Measurements from ENCODE around the gene KATNBL1. TPM values are rescaled to one million over a fixed set of nuclear protein-coding genes. Genes with fewer than 3 reads are reported as not detected.
"Not testable (repeated sequence)": the region's sequence is repeated elsewhere in the genome, so short reads cannot be mapped to it uniquely, and the experiment has no call there.

Gene KATNBL1
- total RNA-seq, 2 experiments from 2014 or later: 41.5 to 56.5 TPM

DNA sequence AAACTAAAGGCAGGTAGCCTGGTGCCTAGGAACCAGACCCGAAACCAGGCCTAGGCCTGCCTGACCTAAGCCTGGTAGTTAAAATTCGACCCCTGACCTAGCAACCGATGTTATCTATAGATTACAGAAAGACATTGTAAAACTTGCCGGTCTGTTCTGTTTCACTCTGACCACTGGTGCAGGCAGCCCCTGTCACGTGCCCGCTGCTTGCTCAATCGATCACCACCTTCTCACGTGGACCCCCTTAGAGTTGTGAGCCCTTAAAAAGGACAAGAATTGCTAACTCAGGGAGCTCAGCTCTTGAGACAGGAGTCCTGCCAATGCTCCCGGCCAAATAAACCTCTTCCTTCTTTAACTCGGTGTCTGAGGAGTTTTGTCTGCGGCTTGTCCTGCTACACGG is 88.1 kb downstream of the KATNBL1 start:
- not testable (repeated sequence) for DNase-seq; H3K36me3 Mint-ChIP-seq; H3K4me3 Mint-ChIP-seq; H3K4me1 Mint-ChIP-seq; H3K27ac Mint-ChIP-seq; ATAC-seq; H3K9me3 Mint-ChIP-seq (ENCODE audit: low read depth)
- CTCF ChIA-PET: interaction anchor here (1.3 kb wide), 1 partner anchor 17 kb away, joined by 4 read pairs; no protein-coding TSS in a partner anchor
- H3K27me3 Mint-ChIP-seq: peaks cover 12% of the 10 kb centered on the region

DNA sequence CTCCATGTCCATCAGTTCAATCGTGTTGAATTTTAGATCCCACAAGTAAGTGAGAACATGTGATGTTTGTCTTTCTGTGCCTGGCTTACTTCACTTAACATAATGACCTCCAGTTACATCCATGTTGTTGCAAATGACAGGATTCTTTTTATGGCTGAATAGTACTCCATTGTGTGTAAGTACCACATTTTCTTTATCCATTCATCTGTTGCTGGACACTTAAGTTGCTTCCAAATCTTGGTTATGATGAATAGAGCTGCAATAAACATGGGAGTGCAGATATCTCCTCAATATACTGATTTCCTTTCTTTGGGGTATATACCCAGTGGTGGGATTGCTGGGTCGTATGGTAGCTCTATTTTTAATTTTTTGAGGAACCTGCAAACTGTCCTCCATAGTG is 89.5 kb downstream of the KATNBL1 start:
- DNase-seq; H3K4me1 Mint-ChIP-seq; H3K27ac Mint-ChIP-seq; ATAC-seq; H3K9me3 Mint-ChIP-seq (ENCODE audit: low read depth); H3K4me3 Mint-ChIP-seq; H3K36me3 Mint-ChIP-seq: not testable (repeated sequence)
- CTCF ChIA-PET: interaction anchor here (0.8 to 1.2 kb wide), 3 partner anchors 11 to 25 kb away, joined by 3 read pairs; no protein-coding TSS in a partner anchor
- H3K27me3 Mint-ChIP-seq: peaks cover 10% of the 10 kb centered on the region

DNA sequence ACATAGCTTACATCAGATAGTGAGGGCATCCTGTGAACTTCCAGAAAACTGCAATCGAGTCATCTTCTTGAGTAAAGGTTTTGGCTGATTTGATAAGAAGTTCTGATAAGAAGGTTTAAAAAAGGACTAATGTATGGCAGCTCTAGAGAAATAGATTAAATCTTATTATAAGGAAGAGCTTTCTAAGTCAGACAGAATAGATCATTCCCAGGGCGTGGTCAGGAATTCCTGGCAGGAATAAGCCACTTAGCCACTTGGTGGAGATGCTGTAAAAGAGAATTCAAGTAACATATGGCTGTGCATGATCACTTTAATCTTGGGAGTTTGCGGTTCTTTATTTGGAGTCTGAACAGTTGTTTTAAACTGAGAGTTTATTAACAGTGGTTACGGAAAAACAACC is 90.6 kb downstream of the KATNBL1 start:
- CTCF ChIA-PET: interaction anchor here (1.4 kb wide), 1 partner anchor 9 kb away, joined by 4 read pairs; no protein-coding TSS in a partner anchor
- Mint-ChIP-seq H3K27ac (no peak overlapping the region), H3K4me1 (no peaks in the 10 kb centered on the region), H3K4me3 (no peak overlapping the region), H3K9me3 (ENCODE audit: low read depth) (no peaks in the 10 kb centered on the region), H3K36me3 (no peaks in the 10 kb centered on the region), H3K27me3 (peaks cover 11% of the 10 kb centered on the region)
- DNase-seq (no peak), ATAC-seq (no peak)

- Mint-ChIP-seq H3K36me3 (no peaks in the 10 kb centered on the region), H3K27me3 (peaks cover 13% of the 10 kb centered on the region), H3K4me3 (no peak overlapping the region), H3K4me1 (no peaks in the 10 kb centered on the region), H3K27ac (no peak overlapping the region), H3K9me3 (ENCODE audit: low read depth) (no peaks in the 10 kb centered on the region)
- DNase-seq (no peak), ATAC-seq (no peak)
- CTCF ChIA-PET: interaction anchor here (1.1 kb wide), 1 partner anchor 64 kb away, joined by 3 read pairs; no protein-coding TSS in a partner anchor
Observed at GRCh38 chr15:34116620-34117019, 93.3 kb downstream of the KATNBL1 start.

DNA sequence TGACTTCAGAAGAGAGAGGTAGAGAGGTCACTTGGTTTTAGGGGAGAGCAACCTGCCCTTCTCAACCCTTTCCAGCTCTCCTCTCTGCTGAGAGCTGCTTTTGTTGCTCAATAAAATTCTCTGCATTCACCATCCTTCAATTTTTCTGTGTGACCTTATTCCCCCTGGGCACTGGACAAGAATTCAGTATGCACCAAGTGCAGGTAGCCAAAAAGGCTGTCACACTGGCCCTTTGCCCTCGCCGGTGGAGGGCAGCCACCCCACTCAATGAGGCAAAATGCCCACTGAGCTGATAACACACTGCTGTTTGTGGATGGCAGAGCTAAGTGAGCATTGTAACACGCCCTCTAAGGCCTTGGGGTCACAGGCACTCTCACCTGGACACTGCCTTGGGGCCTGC is 95.2 kb downstream of the KATNBL1 start:
- Mint-ChIP-seq H3K27ac (no peak overlapping the region), H3K4me1 (peaks cover 2% of the 10 kb centered on the region), H3K36me3 (no peaks in the 10 kb centered on the region), H3K9me3 (ENCODE audit: low read depth) (no peaks in the 10 kb centered on the region), H3K27me3 (peaks cover 8% of the 10 kb centered on the region), H3K4me3 (no peak overlapping the region)
- no peak for ATAC-seq
- CTCF ChIA-PET: interaction anchor here (1.6 kb wide), 1 partner anchor 96 kb away, joined by 4 read pairs; no protein-coding TSS in a partner anchor
- DNase-seq: no peak

- no peak for ATAC-seq
- CTCF ChIA-PET: interaction anchor here (1.6 to 3.3 kb wide), 2 partner anchors 95 to 97 kb away, joined by 4 to 19 read pairs; partner anchors contain the start of gene KATNBL1
- H3K27ac Mint-ChIP-seq: no peak overlapping the region
Observed at GRCh38 chr15:34114215-34114614, 95.7 kb downstream of the KATNBL1 start.

DNA sequence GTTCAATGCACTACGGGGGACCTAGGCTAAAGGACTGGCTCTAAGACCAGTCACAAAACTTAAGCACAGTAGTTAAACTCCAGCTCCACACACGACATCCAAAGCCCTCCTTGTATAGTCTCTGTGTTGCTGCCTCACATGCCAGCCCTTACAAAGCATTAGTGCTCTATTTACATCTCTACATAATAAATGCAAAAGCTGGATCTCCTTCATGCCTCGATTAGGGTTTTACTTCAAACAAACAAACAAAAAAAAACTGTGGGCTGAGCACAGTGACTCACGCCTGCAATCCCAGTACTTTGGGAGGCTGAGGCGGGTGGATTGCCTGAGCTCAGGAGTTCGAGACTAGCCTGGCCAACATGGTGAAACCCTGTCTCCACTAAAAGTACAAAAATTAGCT is 98.4 kb downstream of the KATNBL1 start:
- CTCF ChIA-PET: interaction anchor here (3.3 kb wide), 1 partner anchor 98 kb away, joined by 19 read pairs; the partner anchor contains the start of gene KATNBL1
- Mint-ChIP-seq H3K36me3 (no peaks in the 10 kb centered on the region), H3K9me3 (ENCODE audit: low read depth) (no peaks in the 10 kb centered on the region), H3K4me1 (peaks cover 2% of the 10 kb centered on the region), H3K27me3 (peaks cover 3% of the 10 kb centered on the region), H3K27ac (no peak overlapping the region), H3K4me3 (no peak overlapping the region)
- DNase-seq (no peak), ATAC-seq (no peak)

More at GRCh38 chr15:34114215-34114614, 95.7 kb downstream of the KATNBL1 start:
- Mint-ChIP-seq H3K36me3 (no peaks in the 10 kb centered on the region), H3K4me3 (no peak overlapping the region), H3K9me3 (ENCODE audit: low read depth) (no peaks in the 10 kb centered on the region), H3K27me3 (peaks cover 8% of the 10 kb centered on the region), H3K4me1 (peaks cover 2% of the 10 kb centered on the region)
- no peak for DNase-seq

- DNase-seq (no peak), ATAC-seq (peak; percentile 58)
- CTCF ChIA-PET: interaction anchor here (0.6 to 3.8 kb wide), 16 partner anchors 9 to 478 kb away, joined by 3 to 28 read pairs (median 4); partner anchors contain the start of genes EMC7, KATNBL1, LPCAT4 and PGBD4
- no peak overlapping the region for H3K4me3 Mint-ChIP-seq
- H3K27me3 Mint-ChIP-seq: peaks cover 3% of the 10 kb centered on the region
- peaks cover 3% of the 10 kb centered on the region for H3K4me1 Mint-ChIP-seq
- peaks cover 3% of the 10 kb centered on the region for H3K36me3 Mint-ChIP-seq
- H3K27ac Mint-ChIP-seq: no peak overlapping the region
- no peaks in the 10 kb centered on the region for H3K9me3 Mint-ChIP-seq (ENCODE audit: low read depth)
Observed at GRCh38 chr15:34109797-34110663, 99.9 kb downstream of the KATNBL1 start.

DNA sequence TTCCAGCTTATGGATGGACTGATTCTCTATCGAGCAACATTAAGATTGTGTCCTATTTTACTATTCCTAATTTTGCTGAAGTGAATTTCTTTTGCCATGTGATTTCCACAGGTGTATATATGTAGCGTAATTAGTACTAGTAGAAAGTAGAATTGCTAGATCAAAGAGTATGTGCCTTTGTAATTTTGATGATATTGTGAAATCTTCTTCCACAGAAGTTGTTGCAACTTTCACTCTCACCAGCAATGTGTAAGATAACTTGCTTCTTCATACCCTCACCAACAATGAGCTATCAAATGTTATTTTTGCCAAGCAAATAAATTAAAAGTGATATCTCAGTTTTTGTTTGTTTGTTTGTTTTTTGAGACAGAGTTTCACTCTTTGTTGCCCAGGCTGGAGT is 102.6 kb downstream of the KATNBL1 start:
- Mint-ChIP-seq H3K36me3 (peaks cover 18% of the 10 kb centered on the region), H3K4me1 (peaks cover 19% of the 10 kb centered on the region), H3K9me3 (ENCODE audit: low read depth) (peaks cover 5% of the 10 kb centered on the region), H3K27me3 (no peaks in the 10 kb centered on the region), H3K4me3 (no peak overlapping the region), H3K27ac (no peak overlapping the region)
- no peak for ATAC-seq
- DNase-seq: no peak
- CTCF ChIA-PET: interaction anchor here (1.0 to 3.8 kb wide), 3 partner anchors 45 to 260 kb away, joined by 3 to 28 read pairs (median 7); partner anchors contain the start of genes KATNBL1 and LPCAT4

GRCh38 chr15:34106423-34106822 is 103.5 kb downstream of the KATNBL1 start:
- H3K36me3 Mint-ChIP-seq: peaks cover 23% of the 10 kb centered on the region
- no peak for DNase-seq
- no peaks in the 10 kb centered on the region for H3K27me3 Mint-ChIP-seq
- H3K27ac Mint-ChIP-seq: no peak overlapping the region
- peaks cover 21% of the 10 kb centered on the region for H3K4me1 Mint-ChIP-seq
- H3K9me3 Mint-ChIP-seq (ENCODE audit: low read depth): peaks cover 5% of the 10 kb centered on the region
- no peak overlapping the region for H3K4me3 Mint-ChIP-seq
- no peak for ATAC-seq
- CTCF ChIA-PET: interaction anchor here (1.0 kb wide), 1 partner anchor 44 kb away, joined by 3 read pairs; no protein-coding TSS in a partner anchor

- CTCF ChIA-PET: interaction anchor here (0.6 to 2.9 kb wide), 8 partner anchors 8 to 485 kb away, joined by 3 to 12 read pairs (median 4); partner anchors contain the start of gene KATNBL1
Observed at GRCh38 chr15:34102175-34102925, 107.5 kb downstream of the KATNBL1 start.

DNA sequence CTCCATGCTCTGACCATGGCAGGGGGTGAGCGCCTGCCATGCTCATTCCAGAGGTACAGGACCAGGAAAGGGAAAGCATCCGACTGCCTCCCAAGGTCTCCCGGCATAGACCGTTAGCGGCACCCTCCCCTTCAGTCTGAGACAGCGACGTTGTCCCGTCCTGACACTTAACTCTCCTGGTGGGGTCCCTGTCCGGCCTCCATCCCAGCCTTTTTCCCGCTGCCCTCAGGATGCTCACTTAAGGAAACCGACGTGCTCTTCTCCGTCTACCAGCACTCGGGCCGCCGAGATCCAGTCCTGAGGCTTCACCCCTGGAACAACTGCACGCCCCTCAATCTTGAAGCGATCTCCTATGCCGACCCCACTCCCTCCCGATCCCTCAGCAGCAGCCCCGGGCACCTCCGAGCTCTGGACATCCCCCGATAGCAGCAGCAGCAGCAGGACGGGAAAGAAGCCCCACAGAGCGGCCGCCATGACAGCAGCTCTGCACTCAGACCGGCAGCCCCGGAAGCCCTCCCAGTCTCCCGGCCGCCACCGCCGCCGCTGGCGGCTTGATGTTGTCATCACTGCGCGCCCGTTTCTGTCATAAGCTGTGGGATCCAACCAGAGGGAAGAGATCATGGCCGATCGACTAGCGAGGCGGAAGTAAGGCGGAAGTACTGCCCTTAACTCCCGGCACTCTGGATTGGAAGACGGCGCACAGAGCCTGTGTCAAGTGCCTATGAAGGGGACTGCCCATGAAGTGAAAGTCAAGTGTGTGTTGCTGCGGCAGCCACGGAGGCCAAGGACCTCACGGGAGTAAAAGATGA is 108.3 kb downstream of the KATNBL1 start, which contains the start of the genes EMC7 and PGBD4:
Gene EMC7, minus strand, starts transcription at position 497 of the 809 bp plus-strand sequence. Its CDS starts 23 bp downstream, at position 474.
Gene PGBD4, plus strand, starts transcription at position 718 of the 809 bp plus-strand sequence. CDS start 449 bp downstream, outside the sequence.
- peak within 1 kb of the TSS; percentile 100 for H3K4me3 Mint-ChIP-seq
- peaks cover 26% of the 10 kb centered on the region for H3K36me3 Mint-ChIP-seq
- H3K27me3 Mint-ChIP-seq: no peaks in the 10 kb centered on the region
- H3K9me3 Mint-ChIP-seq (ENCODE audit: low read depth): peaks cover 5% of the 10 kb centered on the region
- CTCF ChIA-PET: interaction anchor here (0.7 to 2.9 kb wide), 6 partner anchors 8 to 486 kb away, joined by 3 to 12 read pairs (median 3); partner anchors contain the start of gene KATNBL1
- ATAC-seq (peak; percentile 99), DNase-seq (peak; percentile 99)
- H3K4me1 Mint-ChIP-seq: peaks cover 39% of the 10 kb centered on the region
- H3K27ac Mint-ChIP-seq: peak within 1 kb of the TSS; percentile 100

More at GRCh38 chr15:34102175-34102925, 107.5 kb downstream of the KATNBL1 start:
- Mint-ChIP-seq H3K4me1 (peaks cover 38% of the 10 kb centered on the region), H3K36me3 (peaks cover 26% of the 10 kb centered on the region), H3K9me3 (ENCODE audit: low read depth) (peaks cover 5% of the 10 kb centered on the region), H3K27ac (peak overlapping the region; percentile 100), H3K27me3 (no peaks in the 10 kb centered on the region), H3K4me3 (peak overlapping the region; percentile 100)
- ATAC-seq (no peak), DNase-seq (no peak)
